Vagina (tissue), 2 donors: ENCODE data around the gene TFF1.

Source experiments
- CTCF ChIP-seq, 3 experiments: fragments of 450-650 bp in 2 of 3; fragments of 200-600 bp in 1 of 3; sonication (generic) in 1 of 3; IDR thresholded peaks; one replicate each; pipeline ENCODE4 v1.5.1; 2017 to 2019; ENCODE audit warnings: antibody characterized with exemption in 3 of 3, mild to moderate bottlenecking in 2 of 3, moderate library complexity in 2 of 3
- POLR2A ChIP-seq, 2 donors: fragments of 450-650 bp; IDR thresholded peaks; one replicate each; pipeline ENCODE4 v1.6.1; 2017; ENCODE audit warnings: antibody characterized with exemption in 2 of 2, mild to moderate bottlenecking in 2 of 2, moderate library complexity in 2 of 2

DNA sequence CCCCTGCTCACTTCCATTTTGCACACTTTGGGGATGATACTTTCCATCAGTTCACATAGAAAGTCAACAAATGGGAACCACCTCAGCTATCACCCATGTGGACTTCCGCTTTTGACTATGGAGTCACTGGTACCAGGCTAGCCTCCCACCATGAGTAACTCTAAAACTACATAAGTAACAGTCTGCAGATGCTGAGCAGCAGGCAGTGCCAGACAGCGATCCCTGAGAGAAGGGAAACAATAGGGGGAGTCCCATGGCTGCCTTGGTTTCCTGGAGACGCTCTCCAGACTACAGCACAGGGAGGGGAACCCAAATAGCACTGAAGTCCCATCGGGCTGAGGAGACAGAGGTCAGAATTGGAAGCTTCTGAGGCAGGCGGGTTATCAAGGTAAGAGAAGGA lies 12.7 kb downstream of the TFF1 start:
- no peak for TF ChIP-seq CTCF (IDR thresholded peaks at IDR 0.05)
- no peak for TF ChIP-seq POLR2A (IDR thresholded peaks at IDR 0.05)
